GM12878 (cell line): Measurements from ENCODE around the gene RCOR1. TPM values are rescaled to one million over a fixed set of nuclear protein-coding genes. Genes with fewer than 3 reads are reported as not detected.

ENCODE experiments used
- ATAC-seq: fragments of 200-7000 bp; cut with Tn5 transposase; 3 replicates; pipeline ENCODE4 v1.9.1; 2020; ENCODE audit warnings: mild to moderate bottlenecking, moderate library complexity
- BruUV-seq: library from RNA; stranded (reverse); fragments of 400-500 nt; replicated peaks from 2 replicates; lab custom pipeline; 2021; lab: Mats Ljungman, UMichigan
- CTCF ChIA-PET: fragments of 300-600 bp; sonication (Branson Sonifier 250); formaldehyde crosslinking; extraction: SDS; loops from one replicate; lab custom pipeline; 2021; ENCODE audit warnings: inconsistent platforms; lab: Yijun Ruan, JAX
- POLR2A ChIA-PET: fragments of 350-600 bp; formaldehyde crosslinking; extraction: SDS; loops from one replicate; lab custom pipeline; 2021; ENCODE audit warnings: inconsistent platforms; lab: Charles Lee
- RAD21 ChIA-PET: fragments of 300-600 bp; sonication (Branson Sonifier 250); formaldehyde crosslinking; loops from one replicate; lab custom pipeline; 2023; ENCODE audit warnings: antibody characterized with exemption; ENCODE audit not compliant: unreplicated experiment; lab: Charles Lee
- SMC1A ChIA-PET: fragments of 300-600 bp; sonication (Branson Sonifier 250); formaldehyde crosslinking; loops from one replicate; lab custom pipeline; 2023; ENCODE audit not compliant: unreplicated experiment, uncharacterized antibody; lab: Charles Lee
- DNase-seq: peaks from one replicate; pipeline ENCODE4 v3.0.0-alpha.2; 2011; ENCODE audit warnings: low read depth, low spot score
- FAIRE-seq: peaks from 3 replicates; lab custom pipeline; 2011; peaks lifted over from hg19 to GRCh38; lab: Jason Lieb, UNC
- H2AFZ ChIP-seq: 2 replicates; pipeline ENCODE4 v1.6.0; 2011; ENCODE audit warnings: low read depth, low read length, control low read depth; ENCODE audit not compliant: control insufficient read depth
- H3K27ac ChIP-seq: 2 replicates; pipeline ENCODE4 v1.5.1; 2011; ENCODE audit warnings: control low read depth; ENCODE audit not compliant: control insufficient read depth, insufficient read depth
- H3K27me3 ChIP-seq, 2 experiments: replicated peaks in 1 of 2; 2 replicates each; pipeline versions ENCODE4 v1.6.0 to v1.6.1; 2011; ENCODE audit warnings: low read length in 1 of 2; ENCODE audit not compliant: control insufficient read depth in 2 of 2, insufficient read depth in 2 of 2
- H3K36me3 ChIP-seq, 2 experiments: 2 replicates each; pipeline ENCODE4 v1.5.1; 2011; ENCODE audit warnings: low read length in 1 of 2; ENCODE audit not compliant: control insufficient read depth in 2 of 2, insufficient read depth in 2 of 2
- H3K4me1 ChIP-seq: 2 replicates; pipeline ENCODE4 v1.6.1; 2011; ENCODE audit warnings: mild to moderate bottlenecking, low read length, moderate library complexity, mixed read lengths; ENCODE audit not compliant: control insufficient read depth, insufficient read depth
- H3K4me2 ChIP-seq: 2 replicates; pipeline ENCODE4 v1.6.0; 2011; ENCODE audit warnings: control low read depth; ENCODE audit not compliant: control insufficient read depth, insufficient read depth
- H3K4me3 ChIP-seq: fragments of 200-600 bp; sonication (generic); 2 replicates; pipeline ENCODE4 v1.5.1; 2016
- H3K79me2 ChIP-seq: 2 replicates; pipeline ENCODE4 v1.6.0; 2011; ENCODE audit warnings: low read length; ENCODE audit not compliant: control insufficient read depth, insufficient read depth
- H3K9ac ChIP-seq: 2 replicates; pipeline ENCODE4 v1.8.0; 2011; ENCODE audit warnings: low read length, control low read depth, mixed read lengths; ENCODE audit not compliant: control insufficient read depth, insufficient read depth
- H3K9me3 ChIP-seq: replicated peaks from 3 replicates; pipeline ENCODE4 v1.5.1; 2011; ENCODE audit warnings: mild to moderate bottlenecking, low read length; ENCODE audit not compliant: control insufficient read depth, insufficient read depth
- H4K20me1 ChIP-seq: 2 replicates; pipeline ENCODE4 v1.6.0; 2011; ENCODE audit not compliant: control insufficient read depth, insufficient read depth
- CREM ChIP-seq: IDR thresholded peaks from 2 replicates; pipeline ENCODE4 v1.6.1; 2014; ENCODE audit warnings: antibody characterized with exemption, low read depth
- DPF2 ChIP-seq: fragments of 450-650 bp; IDR thresholded peaks from 2 replicates; pipeline ENCODE4 v1.6.1; 2017; ENCODE audit warnings: mild to moderate bottlenecking
- IRF4 ChIP-seq: IDR thresholded peaks from 2 replicates; pipeline ENCODE4 v1.6.1; 2011; ENCODE audit warnings: low read depth, low read length
- MTA3 ChIP-seq: IDR thresholded peaks from 2 replicates; pipeline ENCODE4 v1.6.1; 2012; ENCODE audit warnings: low read length, inconsistent platforms, borderline replicate concordance
- NRF1 ChIP-seq: conservative IDR thresholded peaks from 2 replicates; pipeline ENCODE4 v1.6.1; 2011; ENCODE audit warnings: mild to moderate bottlenecking, low read depth, low read length, improper control_type of control experiment
- WGBS: methylation state at CpG from one replicate; pipeline ENCODE4 v1.1.6; 2016; ENCODE audit warnings: low lambda C conversion rate; ENCODE audit not compliant: insufficient replicate concordance, insufficient coverage; ENCODE audit errors: missing lambda C conversion rate; 5-methylcytosine and 5-hydroxymethylcytosine counted together
- in situ Hi-C: fragments of 300-500 bp; cut with MboI; formaldehyde crosslinking; loops from 9 replicates; pipeline ENCODE4 v1.14.3; 2018; ENCODE audit warnings: mixed read lengths
- intact Hi-C: fragments of 100-400 bp; cut with micrococcal nuclease; formaldehyde crosslinking; loops from one replicate; pipeline ENCODE4 v1.14.2; 2022; ENCODE audit not compliant: unreplicated experiment
- polyA plus RNA-seq, 11 experiments: library from polyadenylated mRNA; depleted of rRNA in 4 of 11; unstranded in 6 of 11; stranded (reverse) in 5 of 11; fragments of >200 nt; fragmentation: Nextera tagmentation in 4 of 11; fragmentation: Illumina TruSeq in 1 of 11; extraction: Ambion mirVana in 4 of 11; extraction: Trizol in 1 of 11; gene quantifications; 1 replicate in 1 of 11; 2 replicates in 10 of 11; pipeline versions ENCODE4 v1.2.1 to v1.2.3, GENCODE V29; 2011 to 2016; ENCODE audit warnings: inconsistent platforms in 2 of 11, missing spikeins in 2 of 11, low read depth in 1 of 11
- total RNA-seq, 4 experiments: library from RNA; depleted of rRNA in 3 of 4; stranded (reverse); fragments of >200 nt in 3 of 4; fragmentation: Illumina TruSeq in 1 of 4; extraction: Trizol in 1 of 4; gene quantifications; 2 replicates each; pipeline versions ENCODE4 v1.2.1 to v1.2.3, GENCODE V29; 2013 to 2021
- TF ChIP-seq, protein P1 (sequence below): IDR thresholded peaks from 2 replicates; pipeline ENCODE4 v1.6.1; 2012; ENCODE audit warnings: mild to moderate bottlenecking, low read depth, low read length
- TF ChIP-seq, protein P2 (sequence below): IDR thresholded peaks from 2 replicates; pipeline ENCODE4 v1.6.1; 2012; ENCODE audit warnings: low read depth, low read length, improper control_type of control experiment
- TF ChIP-seq, protein P3 (sequence below): fragments of 450-650 bp; IDR thresholded peaks from 2 replicates; pipeline ENCODE4 v1.6.1; 2017; ENCODE audit warnings: mild to moderate bottlenecking
- TF ChIP-seq, protein P4 (sequence below): IDR thresholded peaks from 2 replicates; pipeline ENCODE4 v1.6.1; 2011; ENCODE audit warnings: low read depth, low read length, improper control_type of control experiment, borderline replicate concordance
- TF ChIP-seq, protein P5 (sequence below): fragments of 150-350 bp; IDR thresholded peaks from 2 replicates; pipeline ENCODE4 v1.6.1; 2014; ENCODE audit warnings: mild to moderate bottlenecking, low read depth, low read length
- TF ChIP-seq, protein P6 (sequence below): IDR thresholded peaks from 2 replicates; pipeline ENCODE4 v1.6.1; 2012; ENCODE audit warnings: low read depth, low read length, improper control_type of control experiment

Gene RCOR1
- total and polyA plus RNA-seq, 10 of the 15 experiments (the other 5 are each of a cell fraction or from before 2014, with no cell fraction given), result 1.6 to 12.2 (median 4.4) TPM

DNA sequence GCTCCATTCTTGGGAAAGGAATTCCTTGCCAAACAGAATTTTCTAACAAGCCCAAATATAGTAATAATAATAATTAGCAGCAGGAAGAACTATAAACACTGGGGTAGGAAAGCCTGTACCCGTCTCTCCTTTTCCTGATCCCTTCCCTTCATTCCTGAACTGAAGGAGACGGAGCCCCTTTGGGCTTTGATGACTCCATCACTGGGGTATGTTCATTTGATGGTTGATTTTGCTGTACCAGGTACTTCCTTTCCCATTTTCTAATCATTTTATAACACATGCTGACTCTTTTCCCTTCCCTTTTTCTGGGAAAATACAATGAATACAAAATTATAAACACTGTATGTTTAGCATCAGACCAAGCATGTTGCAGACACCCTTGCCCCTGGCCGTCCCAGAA lies 3.6 kb upstream of the RCOR1 start (continued):
- no peak for TF ChIP-seq MTA3
- TF ChIP-seq, all 136 proteins: peak for 0

DNA sequence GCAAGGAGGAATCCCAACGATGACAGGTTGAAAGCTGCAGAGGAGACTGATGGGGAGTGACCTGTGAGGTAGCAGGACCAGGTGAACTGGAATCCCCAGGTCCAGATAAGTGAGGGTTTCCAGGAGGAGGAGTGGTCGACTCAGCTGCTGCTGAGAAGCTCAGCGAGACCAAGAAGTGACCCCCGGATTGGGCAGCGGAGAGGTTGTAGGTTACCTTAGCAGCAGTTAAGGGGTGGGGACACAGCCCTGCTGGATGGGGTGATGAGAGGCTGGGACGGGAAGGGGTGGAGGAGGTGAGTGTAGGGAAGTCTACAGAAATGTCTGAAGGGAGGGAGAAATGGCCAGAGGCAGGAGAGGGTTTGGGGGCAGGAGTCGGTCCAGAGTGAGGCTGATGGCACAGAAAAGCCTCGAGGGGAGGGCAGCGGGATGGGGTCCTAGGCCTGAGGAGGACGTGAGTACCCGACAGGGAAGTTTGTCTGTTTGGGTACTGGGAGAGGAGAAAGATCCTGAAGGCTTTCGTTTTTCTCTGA lies 2.6 kb upstream of the RCOR1 start:
- H3K27ac ChIP-seq, result no peak overlapping the region
- ATAC-seq, result no peak
- no peaks in the 10 kb centered on the region; a peak in 1 of 4 replicates for H3K27me3 ChIP-seq
- H2AFZ ChIP-seq, result no peak overlapping the region
- POLR2A ChIA-PET, result no interaction called here
- no peaks in the 10 kb centered on the region for H4K20me1 ChIP-seq
- no peak for DNase-seq
- peaks cover 20% of the 10 kb centered on the region for H3K79me2 ChIP-seq
- SMC1A ChIA-PET, result interaction anchor here (0.5 to 1.3 kb wide), 2 partner anchors 65 to 399 kb away, joined by 3 read pairs; no protein-coding TSS in a partner anchor
- no peaks in the 10 kb centered on the region for H3K9me3 ChIP-seq
- in situ Hi-C loops, result no loop called here
- RAD21 ChIA-PET, result interaction anchor here (1.7 kb wide), 1 partner anchor 17 kb away, joined by 4 read pairs; no protein-coding TSS in a partner anchor
- no peak overlapping the region for H3K4me3 ChIP-seq
- WGBS, result 78% methylated on average over 12 of the region's 12 CpGs
- FAIRE-seq, result no peak
- BruUV-seq, result no TSS peak
- H3K4me2 ChIP-seq, result no peak overlapping the region
- no peaks in the 10 kb centered on the region for H3K36me3 ChIP-seq
- no peak overlapping the region for H3K9ac ChIP-seq
- intact Hi-C loops, result loop anchor here (5.0 to 10.0 kb wide), 2 partner anchors 82 to 325 kb away; no protein-coding TSS in a partner anchor
- 0 out of 2 replicates have a peak, but pooled peaks cover 4% of the 10 kb centered on the region for H3K4me1 ChIP-seq
- CTCF ChIA-PET, result interaction anchor here (1.0 kb wide), 1 partner anchor 151 kb away, joined by 3 read pairs; no protein-coding TSS in a partner anchor
- no peak for TF ChIP-seq DPF2
- TF ChIP-seq, protein P1, sequence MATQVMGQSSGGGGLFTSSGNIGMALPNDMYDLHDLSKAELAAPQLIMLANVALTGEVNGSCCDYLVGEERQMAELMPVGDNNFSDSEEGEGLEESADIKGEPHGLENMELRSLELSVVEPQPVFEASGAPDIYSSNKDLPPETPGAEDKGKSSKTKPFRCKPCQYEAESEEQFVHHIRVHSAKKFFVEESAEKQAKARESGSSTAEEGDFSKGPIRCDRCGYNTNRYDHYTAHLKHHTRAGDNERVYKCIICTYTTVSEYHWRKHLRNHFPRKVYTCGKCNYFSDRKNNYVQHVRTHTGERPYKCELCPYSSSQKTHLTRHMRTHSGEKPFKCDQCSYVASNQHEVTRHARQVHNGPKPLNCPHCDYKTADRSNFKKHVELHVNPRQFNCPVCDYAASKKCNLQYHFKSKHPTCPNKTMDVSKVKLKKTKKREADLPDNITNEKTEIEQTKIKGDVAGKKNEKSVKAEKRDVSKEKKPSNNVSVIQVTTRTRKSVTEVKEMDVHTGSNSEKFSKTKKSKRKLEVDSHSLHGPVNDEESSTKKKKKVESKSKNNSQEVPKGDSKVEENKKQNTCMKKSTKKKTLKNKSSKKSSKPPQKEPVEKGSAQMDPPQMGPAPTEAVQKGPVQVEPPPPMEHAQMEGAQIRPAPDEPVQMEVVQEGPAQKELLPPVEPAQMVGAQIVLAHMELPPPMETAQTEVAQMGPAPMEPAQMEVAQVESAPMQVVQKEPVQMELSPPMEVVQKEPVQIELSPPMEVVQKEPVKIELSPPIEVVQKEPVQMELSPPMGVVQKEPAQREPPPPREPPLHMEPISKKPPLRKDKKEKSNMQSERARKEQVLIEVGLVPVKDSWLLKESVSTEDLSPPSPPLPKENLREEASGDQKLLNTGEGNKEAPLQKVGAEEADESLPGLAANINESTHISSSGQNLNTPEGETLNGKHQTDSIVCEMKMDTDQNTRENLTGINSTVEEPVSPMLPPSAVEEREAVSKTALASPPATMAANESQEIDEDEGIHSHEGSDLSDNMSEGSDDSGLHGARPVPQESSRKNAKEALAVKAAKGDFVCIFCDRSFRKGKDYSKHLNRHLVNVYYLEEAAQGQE, result no peak
- TF ChIP-seq, protein P2, sequence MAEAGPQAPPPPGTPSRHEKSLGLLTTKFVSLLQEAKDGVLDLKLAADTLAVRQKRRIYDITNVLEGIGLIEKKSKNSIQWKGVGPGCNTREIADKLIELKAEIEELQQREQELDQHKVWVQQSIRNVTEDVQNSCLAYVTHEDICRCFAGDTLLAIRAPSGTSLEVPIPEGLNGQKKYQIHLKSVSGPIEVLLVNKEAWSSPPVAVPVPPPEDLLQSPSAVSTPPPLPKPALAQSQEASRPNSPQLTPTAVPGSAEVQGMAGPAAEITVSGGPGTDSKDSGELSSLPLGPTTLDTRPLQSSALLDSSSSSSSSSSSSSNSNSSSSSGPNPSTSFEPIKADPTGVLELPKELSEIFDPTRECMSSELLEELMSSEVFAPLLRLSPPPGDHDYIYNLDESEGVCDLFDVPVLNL, result no peak
- TF ChIP-seq, protein P3, sequence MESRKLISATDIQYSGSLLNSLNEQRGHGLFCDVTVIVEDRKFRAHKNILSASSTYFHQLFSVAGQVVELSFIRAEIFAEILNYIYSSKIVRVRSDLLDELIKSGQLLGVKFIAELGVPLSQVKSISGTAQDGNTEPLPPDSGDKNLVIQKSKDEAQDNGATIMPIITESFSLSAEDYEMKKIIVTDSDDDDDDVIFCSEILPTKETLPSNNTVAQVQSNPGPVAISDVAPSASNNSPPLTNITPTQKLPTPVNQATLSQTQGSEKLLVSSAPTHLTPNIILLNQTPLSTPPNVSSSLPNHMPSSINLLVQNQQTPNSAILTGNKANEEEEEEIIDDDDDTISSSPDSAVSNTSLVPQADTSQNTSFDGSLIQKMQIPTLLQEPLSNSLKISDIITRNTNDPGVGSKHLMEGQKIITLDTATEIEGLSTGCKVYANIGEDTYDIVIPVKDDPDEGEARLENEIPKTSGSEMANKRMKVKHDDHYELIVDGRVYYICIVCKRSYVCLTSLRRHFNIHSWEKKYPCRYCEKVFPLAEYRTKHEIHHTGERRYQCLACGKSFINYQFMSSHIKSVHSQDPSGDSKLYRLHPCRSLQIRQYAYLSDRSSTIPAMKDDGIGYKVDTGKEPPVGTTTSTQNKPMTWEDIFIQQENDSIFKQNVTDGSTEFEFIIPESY, result no peak
- TF ChIP-seq NRF1, result no peak
- TF ChIP-seq CREM, result no peak
- TF ChIP-seq, protein P4, sequence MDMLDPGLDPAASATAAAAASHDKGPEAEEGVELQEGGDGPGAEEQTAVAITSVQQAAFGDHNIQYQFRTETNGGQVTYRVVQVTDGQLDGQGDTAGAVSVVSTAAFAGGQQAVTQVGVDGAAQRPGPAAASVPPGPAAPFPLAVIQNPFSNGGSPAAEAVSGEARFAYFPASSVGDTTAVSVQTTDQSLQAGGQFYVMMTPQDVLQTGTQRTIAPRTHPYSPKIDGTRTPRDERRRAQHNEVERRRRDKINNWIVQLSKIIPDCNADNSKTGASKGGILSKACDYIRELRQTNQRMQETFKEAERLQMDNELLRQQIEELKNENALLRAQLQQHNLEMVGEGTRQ, result no peak
- TF ChIP-seq IRF4, result no peak
- TF ChIP-seq, protein P5, sequence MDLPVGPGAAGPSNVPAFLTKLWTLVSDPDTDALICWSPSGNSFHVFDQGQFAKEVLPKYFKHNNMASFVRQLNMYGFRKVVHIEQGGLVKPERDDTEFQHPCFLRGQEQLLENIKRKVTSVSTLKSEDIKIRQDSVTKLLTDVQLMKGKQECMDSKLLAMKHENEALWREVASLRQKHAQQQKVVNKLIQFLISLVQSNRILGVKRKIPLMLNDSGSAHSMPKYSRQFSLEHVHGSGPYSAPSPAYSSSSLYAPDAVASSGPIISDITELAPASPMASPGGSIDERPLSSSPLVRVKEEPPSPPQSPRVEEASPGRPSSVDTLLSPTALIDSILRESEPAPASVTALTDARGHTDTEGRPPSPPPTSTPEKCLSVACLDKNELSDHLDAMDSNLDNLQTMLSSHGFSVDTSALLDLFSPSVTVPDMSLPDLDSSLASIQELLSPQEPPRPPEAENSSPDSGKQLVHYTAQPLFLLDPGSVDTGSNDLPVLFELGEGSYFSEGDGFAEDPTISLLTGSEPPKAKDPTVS, result no peak
- TF ChIP-seq, protein P6, sequence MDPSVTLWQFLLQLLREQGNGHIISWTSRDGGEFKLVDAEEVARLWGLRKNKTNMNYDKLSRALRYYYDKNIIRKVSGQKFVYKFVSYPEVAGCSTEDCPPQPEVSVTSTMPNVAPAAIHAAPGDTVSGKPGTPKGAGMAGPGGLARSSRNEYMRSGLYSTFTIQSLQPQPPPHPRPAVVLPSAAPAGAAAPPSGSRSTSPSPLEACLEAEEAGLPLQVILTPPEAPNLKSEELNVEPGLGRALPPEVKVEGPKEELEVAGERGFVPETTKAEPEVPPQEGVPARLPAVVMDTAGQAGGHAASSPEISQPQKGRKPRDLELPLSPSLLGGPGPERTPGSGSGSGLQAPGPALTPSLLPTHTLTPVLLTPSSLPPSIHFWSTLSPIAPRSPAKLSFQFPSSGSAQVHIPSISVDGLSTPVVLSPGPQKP, result no peak
